GM04503 (cell line): ENCODE results near the gene COPB2.

Experiments
- DNase-seq: peaks from one replicate; pipeline ENCODE4 v3.0.0-alpha.2; 2012; ENCODE audit warnings: low read depth

Gene COPB2

GRCh38 chr3:139307601-139308555 lies 81.6 kb downstream of the COPB2 start:
- no peak for DNase-seq
